ENCODE data around the gene GSS.

Gene GSS

DNA sequence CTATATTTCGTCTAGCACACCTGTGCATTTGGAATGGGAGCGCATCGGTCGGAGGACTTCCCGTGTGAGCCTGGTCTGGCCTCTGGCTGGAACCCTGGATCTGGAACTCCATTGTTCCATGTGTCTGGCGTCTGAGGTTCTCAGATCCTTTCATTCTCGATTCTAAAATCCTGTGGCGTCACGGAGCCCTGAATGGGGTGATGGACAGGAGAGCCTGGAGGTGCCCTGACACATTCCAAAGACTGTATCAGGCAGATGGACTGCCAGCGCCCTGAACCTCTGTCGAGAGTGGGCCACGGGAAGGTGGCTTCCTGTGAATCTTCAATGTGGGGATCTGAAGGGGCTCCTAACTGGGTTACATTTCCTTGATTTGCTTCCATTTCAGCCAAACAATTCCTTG lies 20.7 kb upstream of the GSS start:
- no peak for DNase-seq

GRCh38 chr20:34974246-34974645 lies 18.6 kb upstream of the GSS start:
- DNase-seq = no peak

GRCh38 chr20:34971561-34972235 lies 16.1 kb upstream of the GSS start:
- DNase-seq = no peak

GRCh38 chr20:34970846-34971560 lies 15.4 kb upstream of the GSS start:
- no peak for DNase-seq

DNA sequence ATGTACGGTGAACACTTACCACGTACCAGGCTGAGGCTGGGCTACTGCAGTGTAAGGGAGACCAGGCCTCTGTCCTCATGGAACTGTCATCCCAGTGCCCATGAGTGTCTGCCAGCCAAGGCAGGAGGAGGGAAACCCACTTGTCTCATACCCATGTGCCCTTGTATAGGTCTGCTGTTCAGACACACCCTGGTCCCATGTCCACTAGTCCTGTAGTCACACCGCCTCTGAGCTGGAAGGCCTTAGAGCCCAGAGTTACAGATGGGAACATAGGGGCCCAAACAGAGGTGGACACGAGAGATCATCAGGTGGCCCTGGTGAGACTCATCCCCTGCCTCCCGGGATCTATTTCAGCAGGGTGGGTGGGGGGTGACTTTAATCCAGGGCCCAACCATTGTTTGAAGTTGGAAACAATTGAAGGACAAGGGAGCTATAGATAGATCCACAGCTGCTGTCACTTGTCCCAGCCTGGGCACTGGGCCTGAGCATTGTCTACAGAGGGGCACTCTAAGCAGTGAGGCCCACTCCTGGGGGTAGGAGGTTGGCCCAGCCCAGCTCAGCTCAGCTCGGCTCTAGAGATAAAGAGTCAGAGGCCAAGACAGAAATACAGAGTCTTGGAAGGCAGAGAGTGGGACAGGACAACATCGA lies 14.7 kb upstream of the GSS start:
- no peak for DNase-seq

- DNase-seq = no peak
Measured at GRCh38 chr20:34968042-34968775, 12.6 kb upstream of the GSS start.

- DNase-seq = no peak
Measured at GRCh38 chr20:34967421-34967820, 11.8 kb upstream of the GSS start.

DNA sequence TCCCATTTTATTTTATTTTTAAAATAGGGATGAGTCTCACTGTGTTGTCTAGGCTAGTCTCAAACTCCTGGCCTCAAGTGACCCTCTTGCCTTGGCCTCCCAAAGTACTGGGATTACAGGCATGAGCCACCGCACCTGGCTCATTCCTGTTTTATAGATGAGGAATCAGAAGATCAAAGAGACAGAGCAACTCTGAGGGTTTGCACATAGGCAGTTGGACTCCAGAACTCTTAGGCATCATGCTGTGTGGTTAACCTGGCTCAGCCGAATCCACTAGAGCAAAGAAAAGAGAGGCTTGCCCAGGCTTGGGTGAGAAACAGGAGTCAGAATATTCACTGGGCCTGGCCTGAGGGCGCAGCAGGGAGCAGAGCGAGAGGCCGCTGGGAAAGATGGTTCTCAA lies 9.4 kb upstream of the GSS start:
- no peak for DNase-seq

DNA sequence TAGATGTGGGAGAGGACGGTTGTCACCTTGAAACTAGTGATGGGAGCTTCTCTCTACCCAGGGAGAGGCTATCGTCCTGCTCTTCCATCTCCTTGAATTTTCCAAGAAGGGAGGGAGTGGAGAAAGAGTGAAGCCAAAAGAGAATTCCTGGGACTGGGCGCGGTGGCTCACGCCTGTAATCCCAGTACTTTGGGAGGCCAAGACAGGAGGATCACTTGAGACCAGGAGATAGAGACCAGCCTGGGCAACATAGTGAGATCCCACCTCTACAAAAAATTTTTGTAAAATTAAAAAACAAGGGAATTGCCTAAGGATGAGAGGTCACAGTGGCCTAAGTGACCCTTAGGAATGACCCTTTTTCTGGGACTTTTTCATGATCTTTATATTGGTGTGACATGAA lies 8.9 kb upstream of the GSS start:
- no peak for DNase-seq

DNA sequence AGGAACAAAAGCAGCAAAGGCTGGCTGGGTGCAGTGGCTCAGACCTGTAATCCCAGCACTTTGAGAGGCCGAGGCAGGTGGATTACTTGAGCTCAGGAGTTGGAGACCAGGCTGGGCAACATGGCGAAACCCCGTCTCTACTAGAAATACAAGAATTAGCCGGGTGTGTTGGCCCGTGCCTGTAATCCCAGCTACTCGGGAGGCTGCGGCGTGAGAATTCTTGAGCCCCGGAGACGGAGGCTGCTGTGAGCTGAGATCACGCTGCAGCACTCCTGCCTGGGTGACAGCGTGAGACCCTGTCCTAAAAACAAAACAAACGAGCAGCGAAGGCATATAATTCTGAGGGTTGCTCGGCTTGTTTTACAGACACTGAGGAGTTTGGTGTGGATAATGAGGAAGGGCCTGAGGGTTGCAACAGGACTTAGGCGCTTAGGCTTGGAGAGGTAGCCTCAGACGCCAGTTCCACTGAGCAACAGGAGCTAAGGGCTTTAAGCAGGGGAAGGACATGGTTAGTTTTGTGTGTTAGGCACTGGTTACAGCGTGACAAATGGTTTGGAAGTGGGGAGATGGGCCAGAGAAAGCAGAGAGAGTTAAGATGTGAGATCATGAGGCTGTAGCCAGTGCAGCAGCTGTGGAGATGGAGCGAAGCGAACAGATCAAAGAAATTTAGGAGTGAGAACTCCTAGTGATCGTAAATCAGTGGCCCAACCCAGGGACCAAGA lies 1.3 kb upstream of the GSS start:
- no peak for DNase-seq

- DNase-seq = no peak
Measured at GRCh38 chr20:34956041-34956458, 444 bp upstream of the GSS start.

GRCh38 chr20:34954904-34955230 lies 739 bp downstream of the GSS start:
- DNase-seq = peak; percentile 43

- no peak for DNase-seq
Measured at GRCh38 chr20:34953960-34954359, 1.6 kb downstream of the GSS start.

GRCh38 chr20:34952671-34953070 lies 2.9 kb downstream of the GSS start:
- no peak for DNase-seq

DNA sequence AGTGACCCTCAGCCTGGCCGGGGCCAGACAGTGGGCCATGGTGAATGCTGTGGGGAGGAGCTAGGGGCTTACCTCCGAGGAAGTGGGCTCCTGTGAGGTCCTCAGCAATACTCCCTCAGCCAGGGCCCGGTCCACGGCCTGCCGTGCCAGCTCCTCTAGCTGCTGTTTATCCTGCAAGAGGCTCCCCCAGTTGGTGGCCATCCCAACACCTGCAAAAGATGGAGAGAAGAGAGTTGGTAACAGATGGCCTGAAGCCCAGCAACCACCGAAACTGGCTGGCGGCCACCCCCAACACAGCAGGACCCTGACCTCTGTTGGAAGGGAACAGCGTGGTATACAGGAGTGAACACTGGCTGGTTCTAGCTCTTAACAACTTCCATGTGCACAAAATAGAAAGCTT lies 4.0 kb downstream of the GSS start:
- peak; percentile 71 for DNase-seq

DNA sequence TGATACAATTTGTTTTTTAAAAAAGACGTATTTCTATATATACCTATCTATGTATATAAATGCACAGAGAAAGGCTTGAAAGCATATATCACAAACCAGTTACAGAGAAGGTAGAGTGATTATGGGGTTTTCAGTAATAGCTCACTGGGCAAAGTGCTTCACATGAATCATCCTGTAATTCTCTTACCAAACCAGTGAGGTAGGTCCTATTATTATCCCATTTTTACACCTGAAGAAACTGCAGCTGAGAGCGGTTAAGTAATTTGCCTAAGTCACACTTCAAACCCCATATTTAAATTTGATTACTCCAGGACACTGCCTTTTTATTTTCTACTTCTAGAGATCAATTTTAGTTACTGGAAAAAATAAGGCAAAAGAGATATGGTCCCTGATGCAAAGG lies 4.4 kb downstream of the GSS start:
- DNase-seq = no peak

GRCh38 chr20:34949120-34949519 lies 6.5 kb downstream of the GSS start:
- no peak for DNase-seq

GRCh38 chr20:34948030-34948429 lies 7.6 kb downstream of the GSS start:
- no peak for DNase-seq

GRCh38 chr20:34947336-34947735 lies 8.3 kb downstream of the GSS start:
- no peak for DNase-seq

DNA sequence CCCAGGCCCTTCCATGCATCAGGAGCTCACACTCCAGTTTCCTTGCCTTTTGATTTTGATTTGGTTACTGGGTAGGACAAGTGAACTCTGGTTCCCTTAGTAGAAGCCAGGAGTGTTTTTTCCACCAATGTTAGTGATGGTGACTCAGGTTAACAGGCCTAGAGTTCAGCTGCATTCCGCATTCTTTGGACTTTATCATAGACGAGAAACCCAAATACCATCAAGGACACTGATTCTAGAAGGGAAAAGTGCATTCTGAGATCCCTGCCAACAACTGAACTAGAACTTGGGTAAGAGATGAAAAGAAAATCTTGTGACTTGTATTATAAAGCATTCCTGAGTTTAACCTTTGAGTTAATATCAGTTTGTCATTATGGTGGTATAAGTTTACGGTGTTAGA lies 8.9 kb downstream of the GSS start:
- no peak for DNase-seq

DNA sequence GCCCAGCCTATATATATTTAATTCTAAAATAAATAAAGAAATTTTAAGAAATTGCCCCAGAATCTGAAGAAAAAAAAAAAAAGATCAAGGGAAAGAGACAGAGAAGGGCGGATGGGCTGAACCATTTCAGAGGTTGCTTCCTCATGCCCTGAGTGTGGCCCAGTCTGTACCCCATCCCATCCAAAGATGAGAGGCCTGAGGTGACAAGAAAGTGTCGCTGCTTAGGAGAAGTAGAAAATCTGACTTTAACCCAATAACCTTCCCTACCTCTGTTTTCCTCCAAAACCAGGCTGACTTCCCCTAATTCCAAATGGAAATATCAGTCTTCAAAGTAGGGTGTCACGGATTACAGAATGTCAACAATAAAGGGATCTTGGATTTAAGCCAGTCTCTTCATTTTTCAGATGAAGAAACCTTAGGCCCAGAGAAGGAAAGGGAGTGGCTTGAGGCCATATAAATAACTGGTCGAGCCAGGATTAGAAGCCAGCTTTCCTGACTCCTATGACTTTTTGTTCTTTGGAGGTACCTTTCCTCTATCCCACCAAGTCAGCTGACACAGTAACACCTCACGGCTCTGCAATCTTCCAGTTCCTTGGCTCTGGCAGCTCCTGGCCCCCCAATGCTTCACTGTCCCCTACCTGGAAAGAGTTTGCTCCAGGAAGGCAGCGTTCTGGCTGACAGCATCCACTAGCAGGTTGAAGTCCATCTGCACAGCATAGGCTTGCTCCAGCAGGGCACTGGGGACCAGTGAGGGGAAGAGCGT lies 10.1 kb downstream of the GSS start:
- DNase-seq = no peak
